ENCODE data around the gene PDCD1LG2.
"Not testable (repeated sequence)": the region's sequence is repeated elsewhere in the genome, so short reads cannot be mapped to it uniquely, and the experiment has no call there.

PDCD1LG2 gene

GRCh38 chr9:5571629-5572232 lies 61.4 kb downstream of the PDCD1LG2 start:
- DNase-seq = no peak

GRCh38 chr9:5574097-5574496 lies 63.8 kb downstream of the PDCD1LG2 start:
- DNase-seq = no peak

- no peak for DNase-seq
These were observed 64.7 kb downstream of the PDCD1LG2 start for GRCh38 chr9:5575000-5575399.

GRCh38 chr9:5577225-5577624 lies 66.9 kb downstream of the PDCD1LG2 start:
- DNase-seq = no peak

GRCh38 chr9:5578018-5578697 lies 67.8 kb downstream of the PDCD1LG2 start:
- no peak for DNase-seq

- DNase-seq = no peak
These were observed 68.4 kb downstream of the PDCD1LG2 start for GRCh38 chr9:5578698-5579085.

GRCh38 chr9:5579881-5580280 lies 69.5 kb downstream of the PDCD1LG2 start:
- DNase-seq = no peak

- no peak for DNase-seq
These were observed 70.3 kb downstream of the PDCD1LG2 start for GRCh38 chr9:5580650-5581049.

- DNase-seq = not testable (repeated sequence)
These were observed 71.4 kb downstream of the PDCD1LG2 start for GRCh38 chr9:5581706-5582105.

- no peak for DNase-seq
These were observed 72.5 kb downstream of the PDCD1LG2 start for GRCh38 chr9:5582835-5583195.

- no peak for DNase-seq
These were observed 76.1 kb downstream of the PDCD1LG2 start for GRCh38 chr9:5586391-5586802.

GRCh38 chr9:5587024-5587423 lies 76.7 kb downstream of the PDCD1LG2 start:
- DNase-seq = no peak

- no peak for DNase-seq
These were observed 81.9 kb downstream of the PDCD1LG2 start for GRCh38 chr9:5592231-5592630.

GRCh38 chr9:5592904-5593303 lies 82.6 kb downstream of the PDCD1LG2 start:
- no peak for DNase-seq

- no peak for DNase-seq
These were observed 83.6 kb downstream of the PDCD1LG2 start for GRCh38 chr9:5593904-5594303.

GRCh38 chr9:5596173-5596572 lies 85.8 kb downstream of the PDCD1LG2 start:
- DNase-seq = no peak

- DNase-seq = no peak
These were observed 98.2 kb downstream of the PDCD1LG2 start for GRCh38 chr9:5608298-5609225.

- DNase-seq = no peak
These were observed 98.9 kb downstream of the PDCD1LG2 start for GRCh38 chr9:5609226-5609596.

GRCh38 chr9:5610491-5610890 lies 100.2 kb downstream of the PDCD1LG2 start:
- no peak for DNase-seq

GRCh38 chr9:5611321-5612184 lies 101.2 kb downstream of the PDCD1LG2 start:
- no peak for DNase-seq

- no peak for DNase-seq
These were observed 101.8 kb downstream of the PDCD1LG2 start for GRCh38 chr9:5612185-5612530.

- no peak for DNase-seq
These were observed 103.9 kb downstream of the PDCD1LG2 start for GRCh38 chr9:5614192-5614591.

GRCh38 chr9:5614985-5615384 lies 104.7 kb downstream of the PDCD1LG2 start:
- DNase-seq = no peak

Measured in GOT3 (cell line).